Left ventricle myocardium inferior (tissue), 1 donor: ENCODE measurements around the gene SGCE. TPM values are rescaled to one million over a fixed set of nuclear protein-coding genes. Genes with fewer than 3 reads are reported as not detected.
A peak's percentile ranks its signal among the peaks of the same experiment; 100 is the strongest.

Source experiments
- DNase-seq: peaks from one replicate; pipeline ENCODE4 v3.0.0-alpha.2; 2020
- H3K27ac ChIP-seq: fragments of 200-600 bp; replicated peaks from 2 replicates; pipeline ENCODE4 v1.8.0; 2021
- H3K27me3 ChIP-seq: fragments of 200-600 bp; 2 replicates; pipeline ENCODE4 v1.8.0; 2021; ENCODE audit warnings: low read depth
- H3K36me3 ChIP-seq: fragments of 200-600 bp; 2 replicates; pipeline ENCODE4 v1.8.0; 2021
- H3K4me1 ChIP-seq: fragments of 200-600 bp; 2 replicates; pipeline ENCODE4 v1.8.0; 2021
- H3K4me3 ChIP-seq: fragments of 200-600 bp; 2 replicates; pipeline ENCODE4 v1.8.0; 2021; ENCODE audit warnings: mild to moderate bottlenecking, moderate library complexity
- H3K9me3 ChIP-seq: fragments of 200-600 bp; replicated peaks from 2 replicates; pipeline ENCODE4 v1.8.0; 2021
- intact Hi-C: fragments of 100-400 bp; cut with micrococcal nuclease; formaldehyde crosslinking; loops from one replicate; pipeline ENCODE4 v1.11.0; 2022
- total RNA-seq: library from RNA; stranded (reverse); fragmentation: NEBNext Ultra II Directional; extraction: Animal tissue kit (Norgen Biotek cat#: 25700); gene quantifications from one replicate; pipeline ENCODE4 v1.2.1, GENCODE V29; 2021
- TF ChIP-seq, protein P1 (sequence below): fragments of 200-600 bp; IDR thresholded peaks from 2 replicates; pipeline ENCODE4 v1.8.0; 2021; ENCODE audit warnings: antibody characterized with exemption, mild to moderate bottlenecking, borderline replicate concordance
- donor health status: DM: no; HTN: yes; CAD: no; lungs with severe emphysema.

The SGCE gene
- total RNA-seq, 1 donor from 2014 or later, result 20.1 TPM

DNA sequence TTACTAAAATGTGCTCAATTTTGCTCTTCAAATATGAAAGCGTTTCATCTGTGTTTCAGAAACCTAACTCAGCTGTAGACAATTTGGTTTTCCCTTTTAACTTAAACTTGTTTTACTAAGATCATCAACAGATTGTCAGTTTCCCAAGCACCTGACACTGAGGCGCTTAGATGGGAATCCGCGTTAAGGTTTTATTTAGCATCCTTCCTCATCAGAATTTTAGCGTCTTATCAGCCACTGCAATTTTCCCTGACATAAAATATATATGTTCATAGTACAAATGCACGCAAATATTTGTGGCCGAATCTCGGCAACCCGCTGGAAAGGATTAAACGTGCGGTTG, 1.2 kb downstream of the SGCE start:
- DNase-seq, result no peak
- TF ChIP-seq, protein P1, sequence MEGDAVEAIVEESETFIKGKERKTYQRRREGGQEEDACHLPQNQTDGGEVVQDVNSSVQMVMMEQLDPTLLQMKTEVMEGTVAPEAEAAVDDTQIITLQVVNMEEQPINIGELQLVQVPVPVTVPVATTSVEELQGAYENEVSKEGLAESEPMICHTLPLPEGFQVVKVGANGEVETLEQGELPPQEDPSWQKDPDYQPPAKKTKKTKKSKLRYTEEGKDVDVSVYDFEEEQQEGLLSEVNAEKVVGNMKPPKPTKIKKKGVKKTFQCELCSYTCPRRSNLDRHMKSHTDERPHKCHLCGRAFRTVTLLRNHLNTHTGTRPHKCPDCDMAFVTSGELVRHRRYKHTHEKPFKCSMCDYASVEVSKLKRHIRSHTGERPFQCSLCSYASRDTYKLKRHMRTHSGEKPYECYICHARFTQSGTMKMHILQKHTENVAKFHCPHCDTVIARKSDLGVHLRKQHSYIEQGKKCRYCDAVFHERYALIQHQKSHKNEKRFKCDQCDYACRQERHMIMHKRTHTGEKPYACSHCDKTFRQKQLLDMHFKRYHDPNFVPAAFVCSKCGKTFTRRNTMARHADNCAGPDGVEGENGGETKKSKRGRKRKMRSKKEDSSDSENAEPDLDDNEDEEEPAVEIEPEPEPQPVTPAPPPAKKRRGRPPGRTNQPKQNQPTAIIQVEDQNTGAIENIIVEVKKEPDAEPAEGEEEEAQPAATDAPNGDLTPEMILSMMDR, result no peak
- H3K27ac ChIP-seq, result no peak overlapping the region
- peak overlapping the region; percentile 80 for H3K4me3 ChIP-seq
- intact Hi-C loops, result no loop called here
- no peaks in the 10 kb centered on the region for H3K36me3 ChIP-seq
- H3K9me3 ChIP-seq, result peaks cover 7% of the 10 kb centered on the region
- H3K27me3 ChIP-seq, result peaks cover 32% of the 10 kb centered on the region
- peaks cover 32% of the 10 kb centered on the region for H3K4me1 ChIP-seq

DNA sequence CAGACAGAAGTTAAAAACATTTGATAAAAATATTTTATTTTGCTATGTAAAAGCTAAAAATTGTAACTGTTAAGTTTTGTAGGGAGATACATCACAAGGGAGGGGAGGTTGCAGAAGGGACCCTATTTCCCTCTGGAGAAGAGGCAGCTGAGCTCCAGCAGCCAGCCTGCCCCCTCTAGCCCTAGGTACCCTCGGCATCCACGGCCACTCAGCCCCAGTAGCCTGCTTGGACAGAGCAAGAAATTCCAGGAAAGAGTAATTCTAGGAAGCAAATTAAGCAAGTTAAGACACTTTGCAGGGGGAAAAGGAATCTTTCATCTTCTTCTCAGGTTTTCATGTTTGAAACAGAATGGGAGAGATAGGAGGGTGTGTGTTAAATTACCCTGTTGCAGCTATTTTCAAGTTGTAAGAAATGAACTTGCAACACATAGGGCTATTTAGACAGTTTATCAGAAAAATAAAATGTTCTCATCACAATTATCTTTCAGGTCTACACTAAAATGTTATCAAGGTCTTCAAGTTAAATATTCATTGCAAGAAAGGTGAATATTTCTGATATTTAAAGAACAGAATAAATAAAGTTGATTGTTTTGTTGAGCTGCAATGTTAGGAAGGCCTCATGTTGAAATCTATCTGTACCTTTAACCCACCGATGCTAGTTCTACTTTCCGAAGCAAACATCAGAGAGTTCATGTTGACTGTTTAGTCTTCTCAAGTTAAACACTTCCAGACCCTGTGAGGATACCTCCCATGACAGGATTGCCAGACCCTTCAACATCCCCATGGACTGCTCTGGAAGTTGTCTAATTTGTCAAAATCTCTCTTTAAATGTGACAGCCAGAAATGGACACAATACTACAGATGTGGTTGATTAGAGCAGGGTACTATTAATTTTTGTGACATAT, 5.5 kb downstream of the SGCE start:
- H3K27me3 ChIP-seq, result peaks cover 37% of the 10 kb centered on the region
- H3K36me3 ChIP-seq, result no peaks in the 10 kb centered on the region
- peaks cover 9% of the 10 kb centered on the region for H3K4me1 ChIP-seq
- no peak overlapping the region for H3K4me3 ChIP-seq
- TF ChIP-seq, protein P1, result no peak
- no peaks in the 10 kb centered on the region for H3K9me3 ChIP-seq
- no peak overlapping the region for H3K27ac ChIP-seq
- intact Hi-C loops, result no loop called here
- no peak for DNase-seq

DNA sequence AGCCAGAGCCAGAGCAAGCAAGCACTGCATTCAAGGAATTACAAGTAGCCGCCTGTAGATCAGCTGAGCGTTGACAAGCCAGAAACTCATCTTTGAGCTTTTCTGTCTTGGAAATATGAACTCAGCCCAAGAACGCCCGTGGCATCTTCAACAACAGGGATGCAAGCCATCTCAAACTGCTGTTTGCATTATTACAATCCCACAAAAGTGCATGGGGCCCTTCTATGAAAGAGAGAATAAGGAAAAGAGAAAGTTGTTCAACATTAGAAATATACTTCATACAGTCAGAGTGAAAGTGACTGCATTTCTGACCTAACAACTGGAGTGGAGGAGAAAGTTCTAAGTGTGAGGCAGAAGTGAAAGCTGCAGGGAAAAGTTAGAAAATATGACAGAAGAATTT, 6.5 kb downstream of the SGCE start:
- no peaks in the 10 kb centered on the region for H3K36me3 ChIP-seq
- intact Hi-C loops, result no loop called here
- DNase-seq, result no peak
- no peak overlapping the region for H3K27ac ChIP-seq
- TF ChIP-seq, protein P1, result no peak
- H3K4me1 ChIP-seq, result no peaks in the 10 kb centered on the region
- H3K9me3 ChIP-seq, result no peaks in the 10 kb centered on the region
- no peak overlapping the region for H3K4me3 ChIP-seq
- peaks cover 29% of the 10 kb centered on the region for H3K27me3 ChIP-seq

DNA sequence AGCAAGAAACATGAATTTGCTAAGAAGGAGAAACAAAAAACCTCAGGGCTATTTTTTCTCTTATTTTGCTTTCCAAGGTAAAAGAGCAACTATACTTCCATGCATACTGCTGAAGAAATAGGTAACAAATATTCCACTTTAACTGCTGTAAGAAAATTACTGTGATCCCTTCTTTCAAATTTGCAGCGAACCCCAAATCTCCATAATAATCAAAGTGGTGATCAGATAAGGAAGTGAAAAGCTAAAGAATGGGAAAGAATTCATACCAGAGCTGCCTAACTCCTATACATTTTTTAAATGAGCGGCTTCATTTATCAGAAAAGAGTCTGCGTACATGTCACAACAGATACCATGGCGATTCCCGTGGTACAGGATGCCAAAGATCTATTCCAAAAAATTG, 7.2 kb downstream of the SGCE start:
- DNase-seq, result no peak
- TF ChIP-seq, protein P1, result no peak
- Histone ChIP-seq H3K9me3 (no peaks in the 10 kb centered on the region), H3K4me3 (no peak overlapping the region), H3K27ac (no peak overlapping the region), H3K4me1 (no peaks in the 10 kb centered on the region), H3K27me3 (peaks cover 22% of the 10 kb centered on the region), H3K36me3 (no peaks in the 10 kb centered on the region)
- intact Hi-C loops, result no loop called here

DNA sequence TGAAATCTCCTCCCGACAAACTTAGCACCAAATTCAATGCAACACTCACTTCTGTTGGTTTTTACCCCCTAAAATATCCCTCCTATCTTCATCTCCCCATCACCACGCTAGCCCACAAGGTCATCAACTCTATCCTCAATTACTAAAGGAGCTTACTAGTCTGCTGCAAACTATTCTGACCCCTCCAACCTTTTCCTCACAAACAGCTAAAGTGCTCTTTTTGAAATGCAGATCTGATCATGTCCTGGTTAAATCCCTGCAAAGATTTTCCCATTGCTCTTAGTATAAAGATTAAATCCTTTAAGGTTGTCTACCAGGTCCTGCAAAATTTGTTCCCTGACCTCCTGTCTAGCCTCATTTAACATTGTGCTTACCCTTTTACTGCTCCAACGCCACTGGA, 8.6 kb downstream of the SGCE start:
- no peaks in the 10 kb centered on the region for H3K36me3 ChIP-seq
- DNase-seq, result no peak
- intact Hi-C loops, result no loop called here

More for the DNA sequence above, 8.6 kb downstream of the SGCE start:
- Histone ChIP-seq H3K27me3 (peaks cover 11% of the 10 kb centered on the region), H3K27ac (no peak overlapping the region), H3K4me1 (no peaks in the 10 kb centered on the region), H3K9me3 (no peaks in the 10 kb centered on the region), H3K4me3 (no peak overlapping the region)
- TF ChIP-seq, protein P1, result no peak
